ENCODE data around the gene NAIF1.
"Not testable (repeated sequence)": the region's sequence is repeated elsewhere in the genome, so short reads cannot be mapped to it uniquely, and the experiment has no call there.

Gene NAIF1

DNA sequence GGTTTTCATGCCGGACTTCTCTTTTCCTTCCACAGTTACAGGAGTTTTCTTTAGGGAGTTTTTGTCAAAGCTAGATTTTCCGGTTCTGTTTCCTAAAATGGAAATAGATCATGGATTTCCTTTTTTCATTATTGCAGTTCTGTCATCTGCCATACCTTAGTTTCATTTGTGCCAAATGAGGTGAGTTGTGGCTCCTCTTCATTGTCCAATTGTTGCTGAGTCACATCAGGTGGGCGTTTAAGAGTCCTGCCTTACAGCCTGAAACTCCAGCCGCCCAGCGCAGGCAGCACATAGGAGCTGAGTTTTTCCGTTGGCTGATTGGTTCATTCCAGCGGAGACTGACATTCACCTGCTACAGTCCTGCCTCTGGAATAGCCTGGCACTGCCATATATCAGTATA lies 15.0 kb upstream of the NAIF1 start:
- no peak for TF ChIP-seq EZH2 (IDR thresholded peaks at IDR 0.05)
- no peak for TF ChIP-seq POLR2AphosphoS5 (IDR thresholded peaks at IDR 0.05; ENCODE audit: borderline replicate concordance, low read depth, low read length)
- no peak for TF ChIP-seq FOXP2 (optimal IDR thresholded peaks at IDR 0.05; ENCODE audit: control extremely low read depth, extremely low read length, insufficient read depth)
- peaks cover 10% of the 10 kb centered on the region; the same call in 1 of the 2 replicates for H3K36me3 ChIP-seq (ENCODE audit: insufficient read depth, low read length)
- peak overlapping the region; percentile 66 for H3K27ac ChIP-seq
- DNase-seq (ENCODE audit: low read depth, low spot score): no peak
- no peaks in the 10 kb centered on the region for H3K9me3 ChIP-seq (ENCODE audit: low read depth, low read length)
- no peak overlapping the region for H3K4me3 ChIP-seq
- no peak overlapping the region for H3K9ac ChIP-seq (ENCODE audit: insufficient read length)

DNA sequence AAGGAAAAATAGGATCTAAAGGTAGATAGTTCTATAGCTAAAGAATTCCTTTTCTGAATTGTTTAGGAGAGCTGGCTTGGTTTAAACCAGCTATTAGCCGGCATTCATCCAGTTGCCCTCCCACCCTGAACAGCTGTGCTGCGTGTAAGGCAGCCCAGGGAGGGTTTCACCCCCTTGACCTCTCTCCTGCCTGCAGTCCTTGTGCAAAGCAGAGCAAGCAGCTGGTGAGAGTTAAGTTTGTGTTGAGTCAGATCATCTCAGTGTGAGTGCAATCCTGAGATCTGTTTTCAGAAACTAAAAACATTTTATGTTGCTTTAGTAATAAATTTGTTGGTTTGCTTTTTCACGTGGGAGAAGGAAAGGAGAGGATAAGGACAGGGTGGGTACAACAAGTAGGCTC lies 13.9 kb upstream of the NAIF1 start:
- peak overlapping the region; percentile 66 for H3K27ac ChIP-seq
- H3K9ac ChIP-seq (ENCODE audit: insufficient read length): no peak overlapping the region
- DNase-seq (ENCODE audit: low read depth, low spot score): no peak

GRCh38 chr9:128080206-128080605 lies 13.1 kb upstream of the NAIF1 start:
- Histone ChIP-seq H3K9me3 (ENCODE audit: low read depth, low read length) (no peaks in the 10 kb centered on the region), H3K36me3 (ENCODE audit: insufficient read depth, low read length) (peaks cover 6% of the 10 kb centered on the region; the same call in 1 of the 2 replicates), H3K27ac (no peak overlapping the region), H3K4me3 (no peak overlapping the region), H3K9ac (ENCODE audit: insufficient read length) (no peak overlapping the region)
- no peak for DNase-seq (ENCODE audit: low read depth, low spot score)
- TF ChIP-seq POLR2AphosphoS5 (IDR thresholded peaks at IDR 0.05; ENCODE audit: borderline replicate concordance, low read depth, low read length) (no peak), FOXP2 (optimal IDR thresholded peaks at IDR 0.05; ENCODE audit: control extremely low read depth, extremely low read length, insufficient read depth) (no peak), EZH2 (IDR thresholded peaks at IDR 0.05) (no peak)

More for the DNA sequence above, 13.9 kb upstream of the NAIF1 start:
- Histone ChIP-seq H3K9me3 (ENCODE audit: low read depth, low read length) (no peaks in the 10 kb centered on the region), H3K4me3 (no peak overlapping the region), H3K36me3 (ENCODE audit: insufficient read depth, low read length) (peaks cover 10% of the 10 kb centered on the region; the same call in 1 of the 2 replicates)
- TF ChIP-seq POLR2AphosphoS5 (IDR thresholded peaks at IDR 0.05; ENCODE audit: borderline replicate concordance, low read depth, low read length) (no peak), EZH2 (IDR thresholded peaks at IDR 0.05) (no peak), FOXP2 (optimal IDR thresholded peaks at IDR 0.05; ENCODE audit: control extremely low read depth, extremely low read length, insufficient read depth) (no peak)

GRCh38 chr9:128078504-128079434 lies 11.6 kb upstream of the NAIF1 start:
- Histone ChIP-seq H3K36me3 (ENCODE audit: insufficient read depth, low read length) (peaks cover 6% of the 10 kb centered on the region; the same call in 1 of the 2 replicates), H3K9me3 (ENCODE audit: low read depth, low read length) (no peaks in the 10 kb centered on the region), H3K4me3 (no peak overlapping the region), H3K27ac (peak overlapping the region; percentile 53; the same call in 1 of the 2 replicates), H3K9ac (ENCODE audit: insufficient read length) (no peak overlapping the region)
- TF ChIP-seq FOXP2 (optimal IDR thresholded peaks at IDR 0.05; ENCODE audit: control extremely low read depth, extremely low read length, insufficient read depth) (no peak), POLR2AphosphoS5 (IDR thresholded peaks at IDR 0.05; ENCODE audit: borderline replicate concordance, low read depth, low read length) (no peak), EZH2 (IDR thresholded peaks at IDR 0.05) (no peak)
- DNase-seq (ENCODE audit: low read depth, low spot score): no peak

DNA sequence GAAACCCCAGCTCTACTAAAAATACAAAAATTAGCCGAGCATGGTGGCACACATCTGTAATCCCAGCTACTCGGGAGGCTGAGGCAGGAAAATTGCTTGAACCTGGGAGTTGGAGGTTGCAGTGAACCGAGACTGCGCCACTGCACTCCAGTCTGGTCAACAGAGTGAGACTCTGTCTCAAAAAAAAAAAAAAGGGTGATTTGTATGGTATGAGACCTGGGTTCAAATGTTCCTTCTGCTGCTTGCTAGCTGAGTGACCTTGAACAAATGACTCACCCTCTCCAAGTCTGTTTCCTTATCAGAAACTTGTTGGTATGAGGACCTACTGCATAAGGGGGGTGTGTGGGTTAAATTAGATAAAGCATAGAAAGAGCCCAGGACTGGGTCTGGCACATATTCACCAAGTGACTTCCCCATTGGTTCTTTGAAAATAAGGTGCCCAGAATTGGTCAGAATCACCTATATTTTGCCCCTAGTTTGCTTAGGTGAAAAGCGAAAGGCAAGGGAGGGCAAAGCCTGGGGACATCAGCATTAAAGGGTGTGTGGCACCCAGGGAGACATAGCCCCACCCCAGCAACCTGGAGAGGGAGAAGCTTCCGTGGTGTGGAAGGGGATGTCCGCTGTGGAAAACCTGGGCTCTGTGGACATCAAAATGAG lies 10.9 kb upstream of the NAIF1 start:
- H3K36me3 ChIP-seq (ENCODE audit: insufficient read depth, low read length): peaks cover 6% of the 10 kb centered on the region; the same call in 1 of the 2 replicates
- 0 out of 2 replicates have a peak overlapping the region, but pooled peaks have one; percentile 53 for H3K27ac ChIP-seq
- H3K4me3 ChIP-seq: no peak overlapping the region
- TF ChIP-seq FOXP2 (optimal IDR thresholded peaks at IDR 0.05; ENCODE audit: control extremely low read depth, extremely low read length, insufficient read depth) (no peak), POLR2AphosphoS5 (IDR thresholded peaks at IDR 0.05; ENCODE audit: borderline replicate concordance, low read depth, low read length) (no peak), EZH2 (IDR thresholded peaks at IDR 0.05) (no peak)
- no peaks in the 10 kb centered on the region for H3K9me3 ChIP-seq (ENCODE audit: low read depth, low read length)
- H3K9ac ChIP-seq (ENCODE audit: insufficient read length): no peak overlapping the region
- no peak for DNase-seq (ENCODE audit: low read depth, low spot score)

- no peak for TF ChIP-seq EZH2 (IDR thresholded peaks at IDR 0.05)
- TF ChIP-seq FOXP2 (optimal IDR thresholded peaks at IDR 0.05; ENCODE audit: control extremely low read depth, extremely low read length, insufficient read depth): no peak
- no peak for TF ChIP-seq POLR2AphosphoS5 (IDR thresholded peaks at IDR 0.05; ENCODE audit: borderline replicate concordance, low read depth, low read length)
- Histone ChIP-seq H3K9me3 (ENCODE audit: low read depth, low read length) (no peaks in the 10 kb centered on the region), H3K9ac (ENCODE audit: insufficient read length) (peak overlapping the region; percentile 61), H3K4me3 (peak overlapping the region; percentile 65), H3K36me3 (ENCODE audit: insufficient read depth, low read length) (no peaks in the 10 kb centered on the region; the same call in 1 of the 2 replicates), H3K27ac (peak overlapping the region; percentile 95)
- DNase-seq (ENCODE audit: low read depth, low spot score): no peak
Observed at GRCh38 chr9:128073253-128073886, 6.2 kb upstream of the NAIF1 start.

DNA sequence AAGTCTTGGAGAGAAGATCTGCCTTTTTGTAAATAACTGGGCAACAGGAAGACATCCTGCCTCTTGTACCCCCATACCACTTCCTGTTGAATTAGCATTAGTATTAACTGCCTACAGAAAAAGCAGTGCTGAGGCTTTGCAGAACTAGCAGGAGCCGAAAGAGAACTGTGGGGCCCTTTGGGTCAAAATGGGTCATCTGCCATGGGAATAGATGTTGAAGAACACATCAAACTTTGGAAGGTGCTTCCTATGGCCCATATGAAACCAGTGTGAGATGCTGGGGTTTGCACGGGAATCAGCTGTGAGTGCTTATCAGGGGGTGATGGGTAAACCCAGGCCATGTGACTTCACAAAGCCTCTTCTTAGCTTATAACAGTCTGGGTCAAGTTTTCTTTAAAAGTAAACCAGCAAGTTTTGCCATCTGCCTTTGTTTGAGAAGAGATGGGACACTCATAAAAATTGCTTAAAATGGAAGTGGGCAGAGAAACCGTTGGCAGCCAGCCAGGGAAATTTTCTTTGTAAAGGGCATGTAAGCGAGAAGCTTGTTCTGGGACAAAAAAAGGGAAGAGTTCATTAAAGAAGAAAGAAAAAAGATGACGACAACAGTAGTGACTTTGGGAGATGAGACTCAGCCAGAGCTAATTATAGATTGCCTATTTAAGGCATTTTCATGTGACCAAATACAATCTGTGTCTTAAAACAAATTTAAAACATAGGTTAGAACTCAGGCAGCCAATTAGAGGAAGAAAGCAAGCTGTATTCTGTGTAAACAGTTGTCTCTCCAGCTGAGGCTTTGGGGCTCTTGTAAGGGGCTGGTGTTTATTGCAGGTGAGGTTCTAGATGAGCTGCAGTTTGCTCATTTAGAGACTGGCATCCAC lies 5.3 kb upstream of the NAIF1 start:
- H3K4me3 ChIP-seq: peak overlapping the region; percentile 65
- peak overlapping the region; percentile 95 for H3K27ac ChIP-seq
- TF ChIP-seq FOXP2 (optimal IDR thresholded peaks at IDR 0.05; ENCODE audit: control extremely low read depth, extremely low read length, insufficient read depth) (peak; percentile 61), POLR2AphosphoS5 (IDR thresholded peaks at IDR 0.05; ENCODE audit: borderline replicate concordance, low read depth, low read length) (0 out of 2 replicates have a peak, but pooled peaks have one; percentile 16), EZH2 (IDR thresholded peaks at IDR 0.05) (no peak)
- no peaks in the 10 kb centered on the region; the same call in 1 of the 2 replicates for H3K36me3 ChIP-seq (ENCODE audit: insufficient read depth, low read length)
- no peaks in the 10 kb centered on the region for H3K9me3 ChIP-seq (ENCODE audit: low read depth, low read length)
- DNase-seq (ENCODE audit: low read depth, low spot score): peak; percentile 79
- peak overlapping the region; percentile 61 for H3K9ac ChIP-seq (ENCODE audit: insufficient read length)

- peak overlapping the region; percentile 61 for H3K9ac ChIP-seq (ENCODE audit: insufficient read length)
- H3K36me3 ChIP-seq (ENCODE audit: insufficient read depth, low read length); DNase-seq (ENCODE audit: low read depth, low spot score); H3K9me3 ChIP-seq (ENCODE audit: low read depth, low read length): not testable (repeated sequence)
- peak overlapping the region; percentile 65 for H3K4me3 ChIP-seq
- H3K27ac ChIP-seq: peak overlapping the region; percentile 95
Observed at GRCh38 chr9:128071475-128071874, 4.4 kb upstream of the NAIF1 start.
